BLaER1 (cell line): ENCODE data around the gene TSPAN16.
A peak's percentile ranks its signal among the peaks of the same experiment; 100 is the strongest.
"Not testable (repeated sequence)": the region's sequence is repeated elsewhere in the genome, so short reads cannot be mapped to it uniquely, and the experiment has no call there.

Experiments
- H3K27ac ChIP-seq: shearing (Covaris generic); formaldehyde crosslinking; 2 replicates; pipeline ENCODE4 v1.8.1; 2022
- H3K27me3 ChIP-seq: shearing (Covaris generic); formaldehyde crosslinking; 2 replicates; pipeline ENCODE4 v1.8.1; 2022
- H3K36me3 ChIP-seq: shearing (Covaris generic); formaldehyde crosslinking; 2 replicates; pipeline ENCODE4 v1.8.1; 2022
- H3K4me1 ChIP-seq: shearing (Covaris generic); formaldehyde crosslinking; 2 replicates; pipeline ENCODE4 v1.8.1; 2022
- H3K4me2 ChIP-seq: shearing (Covaris generic); formaldehyde crosslinking; 2 replicates; pipeline ENCODE4 v1.8.1; 2022
- H3K4me3 ChIP-seq: shearing (Covaris generic); formaldehyde crosslinking; 2 replicates; pipeline ENCODE4 v1.8.1; 2022
- H3K9ac ChIP-seq: shearing (Covaris generic); formaldehyde crosslinking; 2 replicates; pipeline ENCODE4 v1.8.1; 2022
- H3K9me3 ChIP-seq: shearing (Covaris generic); formaldehyde crosslinking; 2 replicates; pipeline ENCODE4 v1.8.1; 2022
- H4K20me1 ChIP-seq: shearing (Covaris generic); formaldehyde crosslinking; 2 replicates; pipeline ENCODE4 v1.8.1; 2022
- Cebpa-rat ChIP-seq: shearing (Covaris generic); IDR thresholded peaks from 2 replicates; pipeline ENCODE4 v1.8.1; 2022

TSPAN16 gene

GRCh38 chr19:11339254-11340098 lies 43.5 kb downstream of the TSPAN16 start, which contains the start of gene RAB3D:
Gene RAB3D, minus strand, starts transcription at chr19:11339657. Its CDS starts 2,258 bp downstream, at chr19:11337399.
- Histone ChIP-seq H3K9ac (peak within 1 kb of the TSS; percentile 75), H3K27ac (peak within 1 kb of the TSS; percentile 51), H3K9me3 (peaks cover 4% of the 10 kb centered on the region; the same call in 1 of the 2 replicates), H4K20me1 (peaks cover 6% of the 10 kb centered on the region; the same call in 1 of the 2 replicates), H3K36me3 (peaks cover 41% of the 10 kb centered on the region), H3K27me3 (no peaks in the 10 kb centered on the region), H3K4me2 (peak within 1 kb of the TSS; percentile 95), H3K4me1 (peaks cover 39% of the 10 kb centered on the region), H3K4me3 (peak within 1 kb of the TSS; percentile 73)
- no peak for TF ChIP-seq Cebpa-rat

DNA sequence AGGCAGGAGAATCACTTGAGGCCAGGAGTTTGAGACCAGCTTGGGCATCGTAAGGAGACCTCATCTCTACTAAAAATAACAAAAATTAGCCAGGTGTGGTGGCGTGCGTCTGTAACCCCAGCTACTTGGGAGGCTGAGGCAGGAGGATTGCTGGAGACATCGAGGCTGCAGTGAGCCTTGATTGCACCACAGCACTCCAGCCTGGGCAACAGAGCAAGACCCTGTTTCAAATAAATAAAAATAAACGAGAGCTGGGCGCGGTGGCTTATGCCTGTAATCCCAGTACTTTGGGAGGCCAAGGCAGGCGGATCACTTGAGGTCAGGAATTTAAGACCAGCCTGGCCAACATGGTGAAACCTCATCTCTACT lies 44.1 kb downstream of the TSPAN16 start:
- H3K4me1 ChIP-seq = peaks cover 45% of the 10 kb centered on the region
- H4K20me1 ChIP-seq, H3K9me3 ChIP-seq, H3K27me3 ChIP-seq: not testable (repeated sequence)
- peak overlapping the region; percentile 95 for H3K4me2 ChIP-seq
- H3K9ac ChIP-seq = peak overlapping the region; percentile 75
- H3K36me3 ChIP-seq = peaks cover 35% of the 10 kb centered on the region
- 0 out of 2 replicates have a peak overlapping the region, but pooled peaks have one; percentile 13 for H3K27ac ChIP-seq
- peak overlapping the region; percentile 73 for H3K4me3 ChIP-seq

DNA sequence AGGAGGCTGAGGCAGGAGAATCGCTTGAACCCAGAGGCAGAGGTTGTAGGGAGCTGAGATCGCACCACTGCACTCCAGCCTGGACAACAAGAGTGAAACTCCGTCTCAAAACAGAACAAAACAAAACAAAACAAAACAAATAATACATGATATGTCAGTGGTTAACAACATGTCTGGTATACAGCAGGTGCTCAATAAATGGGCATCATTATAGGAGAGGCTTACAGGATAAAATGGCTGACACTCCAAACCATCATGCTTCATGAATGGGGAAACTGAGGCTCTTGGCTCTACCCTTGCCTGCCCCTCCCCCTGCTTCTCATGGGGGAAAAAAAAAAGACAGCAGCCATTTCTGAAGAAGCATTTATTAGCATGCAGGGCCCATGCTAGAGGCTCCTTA lies 46.5 kb downstream of the TSPAN16 start:
- Histone ChIP-seq H4K20me1 (peaks cover 6% of the 10 kb centered on the region; the same call in 1 of the 2 replicates), H3K9me3 (no peaks in the 10 kb centered on the region), H3K27me3 (no peaks in the 10 kb centered on the region), H3K4me1 (peaks cover 55% of the 10 kb centered on the region), H3K36me3 (peaks cover 15% of the 10 kb centered on the region; the same call in 1 of the 2 replicates), H3K27ac (no peak overlapping the region), H3K4me3 (no peak overlapping the region), H3K9ac (no peak overlapping the region), H3K4me2 (no peak overlapping the region)
- no peak for TF ChIP-seq Cebpa-rat

GRCh38 chr19:11345122-11345803 lies 49.3 kb downstream of the TSPAN16 start:
- Histone ChIP-seq H3K27ac (peak overlapping the region; percentile 73), H3K4me3 (peak overlapping the region; percentile 76), H3K4me2 (peak overlapping the region; percentile 95), H3K36me3 (peaks cover 15% of the 10 kb centered on the region; the same call in 1 of the 2 replicates), H3K27me3 (no peaks in the 10 kb centered on the region), H3K9me3 (peaks cover 11% of the 10 kb centered on the region), H3K4me1 (peaks cover 35% of the 10 kb centered on the region), H4K20me1 (no peaks in the 10 kb centered on the region), H3K9ac (peak overlapping the region; percentile 81)
- no peak for TF ChIP-seq Cebpa-rat

- peaks cover 11% of the 10 kb centered on the region for H3K9me3 ChIP-seq
- no peaks in the 10 kb centered on the region for H3K27me3 ChIP-seq
- H3K4me2 ChIP-seq = peak within 1 kb of the TSS; percentile 95
- peak; percentile 95 for TF ChIP-seq Cebpa-rat
- peak within 1 kb of the TSS; percentile 81 for H3K9ac ChIP-seq
- H3K4me3 ChIP-seq = peak within 1 kb of the TSS; percentile 76
- H3K36me3 ChIP-seq = peaks cover 14% of the 10 kb centered on the region; the same call in 1 of the 2 replicates
- peak within 1 kb of the TSS; percentile 73 for H3K27ac ChIP-seq
- peaks cover 39% of the 10 kb centered on the region for H3K4me1 ChIP-seq
- no peaks in the 10 kb centered on the region for H4K20me1 ChIP-seq
Observed at GRCh38 chr19:11346104-11346940, 50.4 kb downstream of the TSPAN16 start, which contains the start of the genes CCDC159 and TMEM205. Gene CCDC159, plus strand, starts transcription at chr19:11346519. Its CDS starts 88 bp downstream, at chr19:11346607. Gene TMEM205, minus strand, starts transcription at chr19:11346268. Its CDS starts 649 bp downstream, at chr19:11345619.

DNA sequence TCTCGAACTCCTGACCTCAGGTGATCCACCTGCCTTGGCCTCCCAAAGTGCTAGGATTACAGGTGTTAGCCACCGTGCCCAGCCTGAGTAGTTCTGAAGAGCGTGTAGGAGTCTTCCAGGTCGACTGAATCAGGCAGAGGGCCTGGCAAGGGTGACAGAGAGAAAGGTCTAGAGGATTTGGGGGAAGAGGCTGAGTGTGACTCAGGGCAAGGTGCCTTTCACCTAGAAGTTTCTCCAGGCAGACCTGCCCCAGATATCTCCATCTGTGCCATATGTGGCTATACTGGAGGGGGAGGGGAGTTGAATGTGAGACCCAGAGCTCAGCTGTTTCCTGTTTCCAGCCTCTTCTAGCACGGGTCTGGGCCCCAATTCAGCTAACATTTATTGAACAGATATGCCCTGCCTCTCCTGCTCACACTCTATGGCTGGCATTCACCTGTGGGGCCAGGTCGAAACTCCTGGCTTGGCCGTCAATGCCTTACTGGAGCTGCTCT lies 51.6 kb downstream of the TSPAN16 start:
- no peak overlapping the region for H3K27ac ChIP-seq

DNA sequence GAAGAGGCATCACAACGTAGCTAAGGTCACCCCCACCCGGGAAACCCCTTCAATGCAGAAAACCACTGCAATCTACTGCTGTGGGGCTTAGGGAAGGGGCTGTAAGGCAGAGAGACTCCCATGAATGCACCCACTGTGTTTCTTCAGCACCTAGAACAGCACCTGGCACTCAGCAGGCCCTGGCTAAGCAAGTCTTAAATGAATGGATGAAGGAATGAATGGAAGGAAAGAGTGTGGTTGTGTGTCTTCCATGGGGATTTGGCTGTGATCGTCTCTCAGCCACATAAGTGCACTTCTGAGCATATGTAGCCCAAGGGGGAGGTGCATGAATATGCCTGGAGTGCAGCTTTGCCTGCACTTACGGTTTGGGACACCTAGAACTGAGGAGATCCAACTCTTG lies 53.2 kb downstream of the TSPAN16 start:
- Histone ChIP-seq H3K9ac (no peak overlapping the region), H3K4me1 (peaks cover 37% of the 10 kb centered on the region), H3K9me3 (peaks cover 11% of the 10 kb centered on the region), H3K36me3 (no peaks in the 10 kb centered on the region), H3K4me2 (no peak overlapping the region), H3K4me3 (no peak overlapping the region), H3K27me3 (no peaks in the 10 kb centered on the region), H4K20me1 (no peaks in the 10 kb centered on the region), H3K27ac (no peak overlapping the region)
- no peak for TF ChIP-seq Cebpa-rat

More for the DNA sequence above, 51.6 kb downstream of the TSPAN16 start:
- Histone ChIP-seq H3K9ac (no peak overlapping the region), H3K36me3 (peaks cover 4% of the 10 kb centered on the region; the same call in 1 of the 2 replicates), H3K9me3 (peaks cover 11% of the 10 kb centered on the region), H3K4me1 (peaks cover 39% of the 10 kb centered on the region), H3K4me2 (peak overlapping the region; percentile 95; the same call in 1 of the 2 replicates), H4K20me1 (no peaks in the 10 kb centered on the region), H3K27me3 (no peaks in the 10 kb centered on the region), H3K4me3 (no peak overlapping the region)
- no peak for TF ChIP-seq Cebpa-rat

DNA sequence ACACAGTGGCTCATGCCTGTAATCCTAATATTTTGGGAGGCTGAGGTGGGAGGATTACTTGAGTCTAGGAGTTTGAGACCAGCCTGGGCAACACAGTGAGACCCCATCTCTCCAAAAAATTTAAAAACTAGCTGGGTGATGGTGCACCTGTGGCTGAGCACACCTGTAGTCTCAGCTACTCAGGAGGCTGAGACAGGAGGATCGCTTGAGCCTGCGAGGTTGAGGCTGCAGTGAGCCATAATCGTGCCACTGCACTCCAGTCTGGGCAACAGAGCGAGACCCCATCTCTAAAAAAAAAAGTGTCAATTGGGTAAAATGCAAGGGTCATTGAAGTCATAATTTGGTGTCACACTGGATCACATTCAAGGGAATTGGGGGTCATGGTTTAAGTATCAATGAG lies 58.1 kb downstream of the TSPAN16 start:
- H4K20me1 ChIP-seq, H3K4me3 ChIP-seq, H3K27me3 ChIP-seq, H3K9ac ChIP-seq, H3K36me3 ChIP-seq, H3K4me2 ChIP-seq, H3K27ac ChIP-seq, H3K9me3 ChIP-seq: not testable (repeated sequence)
- peaks cover 20% of the 10 kb centered on the region for H3K4me1 ChIP-seq
